ENCODE data around the gene ALDH1B1. TPM values are rescaled to one million over a fixed set of nuclear protein-coding genes. Genes with fewer than 3 reads are reported as not detected.

ALDH1B1 gene
- total RNA-seq, 1 experiment from 2014 or later: 46.6 TPM

GRCh38 chr9:38404314-38404713 is 11.8 kb downstream of the ALDH1B1 start:
- no TSS peak for BruUV-seq (replicated peaks)
- Histone ChIP-seq H3K4me3 (replicated peaks in 1 of 2; ENCODE audit: low read depth in 1 of 2, low read length in 2 of 2) (no peak overlapping the region), H3K9me2 (ENCODE audit: insufficient read depth) (no peaks in the 10 kb centered on the region), H2AFZ (ENCODE audit: low read depth, low read length, poor library complexity, severe bottlenecking) (no peak overlapping the region), H3K4me1 (ENCODE audit: control insufficient read depth in 1 of 2, insufficient read depth in 2 of 2, low read length in 2 of 2) (no peaks in the 10 kb centered on the region), H3K27ac (ENCODE audit: low read depth, low read length) (no peak overlapping the region), H3K9me3 (ENCODE audit: control insufficient read depth in 1 of 2, insufficient read depth in 1 of 2, low read depth in 1 of 2, low read length in 2 of 2) (no peaks in the 10 kb centered on the region), H3K4me2 (ENCODE audit: low read length) (no peak overlapping the region), H4K20me1 (ENCODE audit: insufficient read depth) (no peaks in the 10 kb centered on the region), H3K9ac (ENCODE audit: low read length) (no peak overlapping the region), H3K27me3 (ENCODE audit: insufficient read depth, low read length) (peaks cover 21% of the 10 kb centered on the region; the same call in 1 of the 2 replicates), H3K79me2 (ENCODE audit: insufficient read depth, low read length) (no peaks in the 10 kb centered on the region), H3K36me3 (ENCODE audit: control insufficient read depth in 1 of 2, insufficient read depth in 2 of 2, low read length in 2 of 2) (no peaks in the 10 kb centered on the region)
- no peak for DNase-seq (ENCODE audit: low read depth, low spot score)
- ChIA-PET CTCF (interaction anchor here (1.1 to 1.8 kb wide), 2 partner anchors 11 to 13 kb away, joined by 3 to 7 read pairs; partner anchors contain the start of gene ALDH1B1), POLR2A (no interaction called here), RAD21 (ENCODE audit: low non-redundant PET in 1 of 2, low total read pairs in 2 of 2, uncharacterized antibody in 2 of 2, unreplicated experiment in 2 of 2) (no interaction called here)
- intact Hi-C loops (cut with micrococcal nuclease): loop anchor here (10.0 kb wide), 1 partner anchor 820 kb away; no protein-coding TSS in a partner anchor
- ATAC-seq: no peak
- TF ChIP-seq, protein P1, sequence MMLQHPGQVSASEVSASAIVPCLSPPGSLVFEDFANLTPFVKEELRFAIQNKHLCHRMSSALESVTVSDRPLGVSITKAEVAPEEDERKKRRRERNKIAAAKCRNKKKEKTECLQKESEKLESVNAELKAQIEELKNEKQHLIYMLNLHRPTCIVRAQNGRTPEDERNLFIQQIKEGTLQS (IDR thresholded peaks at IDR 0.05): no peak
- TF ChIP-seq, protein P2, sequence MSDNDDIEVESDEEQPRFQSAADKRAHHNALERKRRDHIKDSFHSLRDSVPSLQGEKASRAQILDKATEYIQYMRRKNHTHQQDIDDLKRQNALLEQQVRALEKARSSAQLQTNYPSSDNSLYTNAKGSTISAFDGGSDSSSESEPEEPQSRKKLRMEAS (IDR thresholded peaks at IDR 0.05): no peak
- TF ChIP-seq ZBTB33 (IDR thresholded peaks at IDR 0.05; ENCODE audit: extremely low read depth, insufficient replicate concordance, low read length) (no peak), CEBPB (IDR thresholded peaks at IDR 0.05; ENCODE audit: low read depth) (no peak), YY1 (IDR thresholded peaks at IDR 0.05; ENCODE audit: extremely low read depth, insufficient replicate concordance, low read depth, low read length) (no peak)

DNA sequence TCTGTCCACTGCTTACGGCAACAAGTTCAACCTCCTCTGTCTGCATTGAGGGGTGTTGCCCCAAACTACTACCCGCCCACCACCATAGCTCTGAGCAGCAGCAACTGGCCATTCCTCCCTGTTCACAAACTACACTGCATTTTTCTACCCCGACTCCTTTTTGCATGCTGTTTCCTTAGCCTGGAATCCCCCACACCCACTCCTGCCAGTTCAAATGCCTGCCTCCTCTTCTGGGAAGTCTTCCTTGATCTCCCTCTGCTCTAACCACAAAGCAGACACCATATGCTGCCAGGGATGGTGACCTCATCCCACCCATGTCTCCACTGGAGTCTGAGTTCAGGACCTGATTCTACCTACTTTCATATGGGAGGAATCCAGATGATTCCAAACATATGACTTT is 13.3 kb downstream of the ALDH1B1 start:
- Histone ChIP-seq H3K36me3 (ENCODE audit: control insufficient read depth in 1 of 2, insufficient read depth in 2 of 2, low read length in 2 of 2) (no peaks in the 10 kb centered on the region), H3K9me2 (ENCODE audit: insufficient read depth) (no peaks in the 10 kb centered on the region), H3K27ac (ENCODE audit: low read depth, low read length) (no peak overlapping the region), H3K4me2 (ENCODE audit: low read length) (no peak overlapping the region), H3K27me3 (ENCODE audit: insufficient read depth, low read length) (peaks cover 21% of the 10 kb centered on the region; the same call in 1 of the 2 replicates), H3K9me3 (ENCODE audit: control insufficient read depth in 1 of 2, insufficient read depth in 1 of 2, low read depth in 1 of 2, low read length in 2 of 2) (no peaks in the 10 kb centered on the region), H4K20me1 (ENCODE audit: insufficient read depth) (no peaks in the 10 kb centered on the region), H3K4me3 (replicated peaks in 1 of 2; ENCODE audit: low read depth in 1 of 2, low read length in 2 of 2) (no peak overlapping the region), H3K9ac (ENCODE audit: low read length) (no peak overlapping the region), H3K79me2 (ENCODE audit: insufficient read depth, low read length) (no peaks in the 10 kb centered on the region), H3K4me1 (ENCODE audit: control insufficient read depth in 1 of 2, insufficient read depth in 2 of 2, low read length in 2 of 2) (no peaks in the 10 kb centered on the region), H2AFZ (ENCODE audit: low read depth, low read length, poor library complexity, severe bottlenecking) (no peak overlapping the region)
- no peak for ATAC-seq
- TF ChIP-seq, protein P3, sequence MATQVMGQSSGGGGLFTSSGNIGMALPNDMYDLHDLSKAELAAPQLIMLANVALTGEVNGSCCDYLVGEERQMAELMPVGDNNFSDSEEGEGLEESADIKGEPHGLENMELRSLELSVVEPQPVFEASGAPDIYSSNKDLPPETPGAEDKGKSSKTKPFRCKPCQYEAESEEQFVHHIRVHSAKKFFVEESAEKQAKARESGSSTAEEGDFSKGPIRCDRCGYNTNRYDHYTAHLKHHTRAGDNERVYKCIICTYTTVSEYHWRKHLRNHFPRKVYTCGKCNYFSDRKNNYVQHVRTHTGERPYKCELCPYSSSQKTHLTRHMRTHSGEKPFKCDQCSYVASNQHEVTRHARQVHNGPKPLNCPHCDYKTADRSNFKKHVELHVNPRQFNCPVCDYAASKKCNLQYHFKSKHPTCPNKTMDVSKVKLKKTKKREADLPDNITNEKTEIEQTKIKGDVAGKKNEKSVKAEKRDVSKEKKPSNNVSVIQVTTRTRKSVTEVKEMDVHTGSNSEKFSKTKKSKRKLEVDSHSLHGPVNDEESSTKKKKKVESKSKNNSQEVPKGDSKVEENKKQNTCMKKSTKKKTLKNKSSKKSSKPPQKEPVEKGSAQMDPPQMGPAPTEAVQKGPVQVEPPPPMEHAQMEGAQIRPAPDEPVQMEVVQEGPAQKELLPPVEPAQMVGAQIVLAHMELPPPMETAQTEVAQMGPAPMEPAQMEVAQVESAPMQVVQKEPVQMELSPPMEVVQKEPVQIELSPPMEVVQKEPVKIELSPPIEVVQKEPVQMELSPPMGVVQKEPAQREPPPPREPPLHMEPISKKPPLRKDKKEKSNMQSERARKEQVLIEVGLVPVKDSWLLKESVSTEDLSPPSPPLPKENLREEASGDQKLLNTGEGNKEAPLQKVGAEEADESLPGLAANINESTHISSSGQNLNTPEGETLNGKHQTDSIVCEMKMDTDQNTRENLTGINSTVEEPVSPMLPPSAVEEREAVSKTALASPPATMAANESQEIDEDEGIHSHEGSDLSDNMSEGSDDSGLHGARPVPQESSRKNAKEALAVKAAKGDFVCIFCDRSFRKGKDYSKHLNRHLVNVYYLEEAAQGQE (IDR thresholded peaks at IDR 0.05; ENCODE audit: low read depth): no peak
- TF ChIP-seq, protein P2 (IDR thresholded peaks at IDR 0.05): no peak
- TF ChIP-seq YY1 (IDR thresholded peaks at IDR 0.05; ENCODE audit: extremely low read depth, insufficient replicate concordance, low read depth, low read length): no peak
- TF ChIP-seq SRF (IDR thresholded peaks at IDR 0.05; ENCODE audit: low read depth): no peak
- no peak for TF ChIP-seq POLR2AphosphoS5 (IDR thresholded peaks at IDR 0.05; ENCODE audit: low read depth, low read length)
- TF ChIP-seq SIN3A (IDR thresholded peaks at IDR 0.05; ENCODE audit: low read depth): no peak
- TF ChIP-seq POLR2A (IDR thresholded peaks at IDR 0.05; ENCODE audit: borderline replicate concordance, extremely low read depth, insufficient read depth, insufficient read length): no peak
- TF ChIP-seq ELF1 (IDR thresholded peaks at IDR 0.05; ENCODE audit: borderline replicate concordance, low read depth): no peak
- no peak for TF ChIP-seq EGR1 (IDR thresholded peaks at IDR 0.05; ENCODE audit: low read depth)
- ChIA-PET RAD21 (ENCODE audit: low non-redundant PET in 1 of 2, low total read pairs in 2 of 2, uncharacterized antibody in 2 of 2, unreplicated experiment in 2 of 2) (no interaction called here), CTCF (no interaction called here), POLR2A (no interaction called here)
- intact Hi-C loops (cut with micrococcal nuclease): loop anchor here (10.0 kb wide), 1 partner anchor 821 kb away; no protein-coding TSS in a partner anchor
- BruUV-seq (replicated peaks): no TSS peak
- DNase-seq (ENCODE audit: low read depth, low spot score): no peak

Measured in HCT116 (cell line).